ENCODE measurements around the gene NR4A1. TPM values are rescaled to one million over a fixed set of nuclear protein-coding genes. Genes with fewer than 3 reads are reported as not detected.

NR4A1 gene
- total and polyA plus RNA-seq, 2 of the 13 experiments (the other 11 are each of a cell fraction or from before 2014, with no cell fraction given), result 5.7 to 15.2 TPM

DNA sequence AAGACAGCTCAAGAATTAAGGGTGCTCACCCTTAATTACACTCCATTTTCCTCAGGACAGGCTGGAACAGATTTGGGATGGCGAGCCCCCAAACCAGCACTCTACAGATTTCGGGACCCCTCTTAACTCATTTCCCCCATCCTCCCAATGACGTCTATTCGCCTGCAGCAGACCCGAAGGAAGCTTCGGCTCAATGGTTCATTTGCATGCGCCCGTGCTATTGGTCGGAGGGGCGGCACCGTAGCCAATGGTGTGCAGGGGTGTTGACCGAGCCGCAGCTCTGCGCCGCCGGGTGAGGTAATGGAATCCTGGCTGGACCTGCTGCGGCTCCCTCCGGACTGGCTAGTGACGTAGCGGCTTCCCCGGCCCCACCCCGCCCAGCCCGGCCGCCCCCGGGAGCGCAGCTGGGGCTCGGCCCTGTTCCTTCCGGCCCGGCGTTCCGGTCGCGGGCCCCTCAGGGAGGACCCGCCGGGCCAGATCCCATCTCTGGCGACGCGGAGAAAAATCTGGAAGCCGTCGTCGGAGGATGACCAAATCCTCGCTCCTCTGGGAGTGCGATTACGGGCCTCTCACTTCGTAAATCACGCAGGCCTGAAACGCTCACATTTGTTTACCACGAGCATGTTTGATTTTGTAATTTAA is 18.3 kb upstream of the NR4A1 start (continued):
- TF ChIP-seq, protein P1, sequence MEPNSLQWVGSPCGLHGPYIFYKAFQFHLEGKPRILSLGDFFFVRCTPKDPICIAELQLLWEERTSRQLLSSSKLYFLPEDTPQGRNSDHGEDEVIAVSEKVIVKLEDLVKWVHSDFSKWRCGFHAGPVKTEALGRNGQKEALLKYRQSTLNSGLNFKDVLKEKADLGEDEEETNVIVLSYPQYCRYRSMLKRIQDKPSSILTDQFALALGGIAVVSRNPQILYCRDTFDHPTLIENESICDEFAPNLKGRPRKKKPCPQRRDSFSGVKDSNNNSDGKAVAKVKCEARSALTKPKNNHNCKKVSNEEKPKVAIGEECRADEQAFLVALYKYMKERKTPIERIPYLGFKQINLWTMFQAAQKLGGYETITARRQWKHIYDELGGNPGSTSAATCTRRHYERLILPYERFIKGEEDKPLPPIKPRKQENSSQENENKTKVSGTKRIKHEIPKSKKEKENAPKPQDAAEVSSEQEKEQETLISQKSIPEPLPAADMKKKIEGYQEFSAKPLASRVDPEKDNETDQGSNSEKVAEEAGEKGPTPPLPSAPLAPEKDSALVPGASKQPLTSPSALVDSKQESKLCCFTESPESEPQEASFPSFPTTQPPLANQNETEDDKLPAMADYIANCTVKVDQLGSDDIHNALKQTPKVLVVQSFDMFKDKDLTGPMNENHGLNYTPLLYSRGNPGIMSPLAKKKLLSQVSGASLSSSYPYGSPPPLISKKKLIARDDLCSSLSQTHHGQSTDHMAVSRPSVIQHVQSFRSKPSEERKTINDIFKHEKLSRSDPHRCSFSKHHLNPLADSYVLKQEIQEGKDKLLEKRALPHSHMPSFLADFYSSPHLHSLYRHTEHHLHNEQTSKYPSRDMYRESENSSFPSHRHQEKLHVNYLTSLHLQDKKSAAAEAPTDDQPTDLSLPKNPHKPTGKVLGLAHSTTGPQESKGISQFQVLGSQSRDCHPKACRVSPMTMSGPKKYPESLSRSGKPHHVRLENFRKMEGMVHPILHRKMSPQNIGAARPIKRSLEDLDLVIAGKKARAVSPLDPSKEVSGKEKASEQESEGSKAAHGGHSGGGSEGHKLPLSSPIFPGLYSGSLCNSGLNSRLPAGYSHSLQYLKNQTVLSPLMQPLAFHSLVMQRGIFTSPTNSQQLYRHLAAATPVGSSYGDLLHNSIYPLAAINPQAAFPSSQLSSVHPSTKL (CRISPR knock-in tag; IDR thresholded peaks at IDR 0.05), result peak; percentile 65
- TF ChIP-seq, protein P2, sequence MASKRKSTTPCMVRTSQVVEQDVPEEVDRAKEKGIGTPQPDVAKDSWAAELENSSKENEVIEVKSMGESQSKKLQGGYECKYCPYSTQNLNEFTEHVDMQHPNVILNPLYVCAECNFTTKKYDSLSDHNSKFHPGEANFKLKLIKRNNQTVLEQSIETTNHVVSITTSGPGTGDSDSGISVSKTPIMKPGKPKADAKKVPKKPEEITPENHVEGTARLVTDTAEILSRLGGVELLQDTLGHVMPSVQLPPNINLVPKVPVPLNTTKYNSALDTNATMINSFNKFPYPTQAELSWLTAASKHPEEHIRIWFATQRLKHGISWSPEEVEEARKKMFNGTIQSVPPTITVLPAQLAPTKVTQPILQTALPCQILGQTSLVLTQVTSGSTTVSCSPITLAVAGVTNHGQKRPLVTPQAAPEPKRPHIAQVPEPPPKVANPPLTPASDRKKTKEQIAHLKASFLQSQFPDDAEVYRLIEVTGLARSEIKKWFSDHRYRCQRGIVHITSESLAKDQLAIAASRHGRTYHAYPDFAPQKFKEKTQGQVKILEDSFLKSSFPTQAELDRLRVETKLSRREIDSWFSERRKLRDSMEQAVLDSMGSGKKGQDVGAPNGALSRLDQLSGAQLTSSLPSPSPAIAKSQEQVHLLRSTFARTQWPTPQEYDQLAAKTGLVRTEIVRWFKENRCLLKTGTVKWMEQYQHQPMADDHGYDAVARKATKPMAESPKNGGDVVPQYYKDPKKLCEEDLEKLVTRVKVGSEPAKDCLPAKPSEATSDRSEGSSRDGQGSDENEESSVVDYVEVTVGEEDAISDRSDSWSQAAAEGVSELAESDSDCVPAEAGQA (IDR thresholded peaks at IDR 0.05; ENCODE audit: low read depth), result 0 out of 2 replicates have a peak, but pooled peaks have one; percentile 21
- TF ChIP-seq, protein P2 (CRISPR knock-in tag; IDR thresholded peaks at IDR 0.05; ENCODE audit: borderline replicate concordance), result no peak
- TF ChIP-seq ARNTL (CRISPR knock-in tag; IDR thresholded peaks at IDR 0.05), result 0 out of 2 replicates have a peak, but pooled peaks have one; percentile 8
- TF ChIP-seq SP2 (CRISPR knock-in tag; IDR thresholded peaks at IDR 0.05), result no peak
- TF ChIP-seq, protein P3, sequence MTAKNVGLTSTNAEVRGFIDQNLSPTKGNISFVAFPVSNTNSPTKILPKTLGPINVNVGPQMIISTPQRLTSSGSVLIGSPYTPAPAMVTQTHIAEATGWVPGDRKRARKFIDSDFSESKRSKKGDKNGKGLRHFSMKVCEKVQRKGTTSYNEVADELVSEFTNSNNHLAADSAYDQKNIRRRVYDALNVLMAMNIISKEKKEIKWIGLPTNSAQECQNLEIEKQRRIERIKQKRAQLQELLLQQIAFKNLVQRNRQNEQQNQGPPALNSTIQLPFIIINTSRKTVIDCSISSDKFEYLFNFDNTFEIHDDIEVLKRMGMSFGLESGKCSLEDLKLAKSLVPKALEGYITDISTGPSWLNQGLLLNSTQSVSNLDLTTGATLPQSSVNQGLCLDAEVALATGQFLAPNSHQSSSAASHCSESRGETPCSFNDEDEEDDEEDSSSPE (CRISPR knock-in tag; IDR thresholded peaks at IDR 0.05), result no peak; the same call in 1 of the 2 replicates
- TF ChIP-seq, protein P4, sequence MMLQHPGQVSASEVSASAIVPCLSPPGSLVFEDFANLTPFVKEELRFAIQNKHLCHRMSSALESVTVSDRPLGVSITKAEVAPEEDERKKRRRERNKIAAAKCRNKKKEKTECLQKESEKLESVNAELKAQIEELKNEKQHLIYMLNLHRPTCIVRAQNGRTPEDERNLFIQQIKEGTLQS (CRISPR knock-in tag; IDR thresholded peaks at IDR 0.05), result no peak
- no peak for TF ChIP-seq CBX2 (IDR thresholded peaks at IDR 0.05; ENCODE audit: low read depth, low read length)
- no peak for TF ChIP-seq CBX2 (CRISPR knock-in tag; IDR thresholded peaks at IDR 0.05; ENCODE audit: low read depth)
- peak; percentile 71 for TF ChIP-seq HNRNPLL (IDR thresholded peaks at IDR 0.05; ENCODE audit: low read depth, low read length, poor library complexity, severe bottlenecking)
- TF ChIP-seq SAFB2 (CRISPR knock-in tag; IDR thresholded peaks at IDR 0.05; ENCODE audit: borderline replicate concordance, low read depth), result no peak
- TF ChIP-seq, protein P5, sequence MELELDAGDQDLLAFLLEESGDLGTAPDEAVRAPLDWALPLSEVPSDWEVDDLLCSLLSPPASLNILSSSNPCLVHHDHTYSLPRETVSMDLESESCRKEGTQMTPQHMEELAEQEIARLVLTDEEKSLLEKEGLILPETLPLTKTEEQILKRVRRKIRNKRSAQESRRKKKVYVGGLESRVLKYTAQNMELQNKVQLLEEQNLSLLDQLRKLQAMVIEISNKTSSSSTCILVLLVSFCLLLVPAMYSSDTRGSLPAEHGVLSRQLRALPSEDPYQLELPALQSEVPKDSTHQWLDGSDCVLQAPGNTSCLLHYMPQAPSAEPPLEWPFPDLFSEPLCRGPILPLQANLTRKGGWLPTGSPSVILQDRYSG (CRISPR knock-in tag; IDR thresholded peaks at IDR 0.05), result no peak
- TF ChIP-seq ZNF747 (CRISPR knock-in tag; IDR thresholded peaks at IDR 0.05; ENCODE audit: borderline replicate concordance), result peak; percentile 25; the same call in 1 of the 2 replicates
- TF ChIP-seq PHF21A (CRISPR knock-in tag; IDR thresholded peaks at IDR 0.05), result peak; percentile 81
- TF ChIP-seq NFIC (IDR thresholded peaks at IDR 0.05; ENCODE audit: low read length), result no peak
- TF ChIP-seq ZNF556 (CRISPR knock-in tag; IDR thresholded peaks at IDR 0.05; ENCODE audit: borderline replicate concordance), result no peak
- TF ChIP-seq HMG20A (CRISPR knock-in tag; IDR thresholded peaks at IDR 0.05; ENCODE audit: borderline replicate concordance), result no peak

Data from HepG2 (cell line).